Pulmonary artery endothelial cell (primary cell): ENCODE data around the gene TPSG1. TPM values are rescaled to one million over a fixed set of nuclear protein-coding genes. Genes with fewer than 3 reads are reported as not detected.

Experiments
- DNase-seq: peaks from one replicate; pipeline ENCODE4 v3.0.0-alpha.2; 2011; ENCODE audit warnings: low read depth, low spot score
- total RNA-seq: library from RNA; depleted of rRNA; stranded (reverse); fragments of >200 nt; gene quantifications from 2 replicates; pipeline ENCODE4 v1.2.3, GENCODE V29; 2014

Gene TPSG1
- total RNA-seq, 1 donor from 2014 or later = not detected

DNA sequence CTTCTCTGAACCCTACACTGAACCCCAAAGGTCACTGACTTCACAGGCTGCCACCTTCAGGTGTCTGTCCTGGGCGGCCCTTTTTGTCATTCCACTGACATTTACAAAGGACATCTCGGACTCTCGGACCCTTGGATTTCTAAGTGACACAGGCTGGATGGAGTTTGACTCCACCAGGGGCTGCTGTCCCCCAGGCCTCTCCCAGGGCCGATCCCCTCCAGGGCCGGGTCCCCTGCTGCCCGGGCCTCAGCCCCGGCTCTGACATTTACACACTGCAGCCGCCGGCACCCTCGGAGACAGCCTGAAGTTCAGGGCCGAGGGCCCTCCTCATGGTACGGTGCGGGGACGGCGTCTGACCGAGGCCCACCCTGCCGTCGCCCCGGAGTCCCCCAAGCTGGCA lies 48.0 kb downstream of the TPSG1 start:
- no peak for DNase-seq

DNA sequence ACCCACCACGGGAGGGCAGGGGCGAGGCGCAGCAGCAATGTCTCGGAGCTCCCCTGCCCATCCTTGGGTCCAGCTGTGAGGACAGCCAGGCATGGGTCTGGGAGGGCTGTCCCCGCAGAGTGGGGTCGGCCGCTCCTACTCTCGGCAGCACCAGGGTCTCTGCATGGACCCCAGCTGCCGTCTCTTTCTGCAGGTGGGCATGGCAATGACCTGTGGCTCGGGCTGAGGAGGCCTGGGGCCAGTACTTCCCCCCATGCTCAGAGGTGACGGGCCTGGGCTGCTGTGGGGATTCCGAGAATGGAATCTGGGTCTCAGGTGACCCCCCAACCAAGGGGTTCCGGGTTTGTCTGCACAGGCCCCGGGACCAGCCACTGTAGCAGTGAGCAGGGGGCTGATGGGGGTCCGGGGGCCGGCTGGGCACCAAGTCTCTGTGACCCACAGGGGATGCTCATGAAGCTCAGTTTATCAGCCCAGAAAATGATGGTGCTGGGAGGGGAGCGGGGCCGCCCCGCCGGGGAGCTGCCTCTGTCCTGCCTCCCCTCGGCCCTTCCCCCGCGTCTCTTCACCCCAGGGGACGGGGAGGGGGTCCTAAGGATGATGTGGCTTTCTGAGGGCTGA lies 48.7 kb downstream of the TPSG1 start:
- DNase-seq = no peak

DNA sequence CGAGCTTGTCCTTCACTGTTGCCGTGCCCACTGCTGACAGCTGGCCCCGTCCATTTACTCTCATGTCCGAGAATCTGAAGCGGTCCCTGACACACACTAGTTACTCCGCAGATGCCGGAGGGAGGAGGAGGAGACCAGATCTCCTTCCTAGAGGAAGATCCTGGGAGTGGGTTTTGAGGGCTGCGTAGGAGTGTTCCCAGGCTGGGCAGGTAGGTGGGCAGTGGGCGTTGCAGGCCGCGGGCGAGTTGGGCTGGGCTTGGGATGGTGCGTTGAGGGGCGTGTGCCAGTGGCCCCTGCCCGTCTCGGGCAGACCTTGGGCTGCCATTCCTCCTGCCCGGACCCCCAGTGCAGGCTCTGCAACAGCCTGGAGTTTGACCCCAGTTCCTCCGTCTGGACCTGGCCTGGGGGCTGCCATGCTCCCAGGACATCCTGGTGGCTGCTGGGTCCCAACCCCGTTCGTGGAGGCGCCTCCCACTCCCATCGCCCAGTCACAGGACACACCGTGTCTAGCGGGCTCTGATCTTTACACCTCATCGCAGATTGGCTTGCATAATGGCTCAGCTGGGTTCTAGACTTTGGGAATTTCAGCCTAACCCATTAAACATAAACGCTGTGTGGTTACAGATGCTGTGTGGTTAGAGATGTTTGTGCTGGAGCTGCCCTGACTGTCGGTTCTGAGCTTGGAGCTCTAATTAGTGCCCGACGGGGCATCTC lies 49.3 kb downstream of the TPSG1 start:
- no peak for DNase-seq

DNA sequence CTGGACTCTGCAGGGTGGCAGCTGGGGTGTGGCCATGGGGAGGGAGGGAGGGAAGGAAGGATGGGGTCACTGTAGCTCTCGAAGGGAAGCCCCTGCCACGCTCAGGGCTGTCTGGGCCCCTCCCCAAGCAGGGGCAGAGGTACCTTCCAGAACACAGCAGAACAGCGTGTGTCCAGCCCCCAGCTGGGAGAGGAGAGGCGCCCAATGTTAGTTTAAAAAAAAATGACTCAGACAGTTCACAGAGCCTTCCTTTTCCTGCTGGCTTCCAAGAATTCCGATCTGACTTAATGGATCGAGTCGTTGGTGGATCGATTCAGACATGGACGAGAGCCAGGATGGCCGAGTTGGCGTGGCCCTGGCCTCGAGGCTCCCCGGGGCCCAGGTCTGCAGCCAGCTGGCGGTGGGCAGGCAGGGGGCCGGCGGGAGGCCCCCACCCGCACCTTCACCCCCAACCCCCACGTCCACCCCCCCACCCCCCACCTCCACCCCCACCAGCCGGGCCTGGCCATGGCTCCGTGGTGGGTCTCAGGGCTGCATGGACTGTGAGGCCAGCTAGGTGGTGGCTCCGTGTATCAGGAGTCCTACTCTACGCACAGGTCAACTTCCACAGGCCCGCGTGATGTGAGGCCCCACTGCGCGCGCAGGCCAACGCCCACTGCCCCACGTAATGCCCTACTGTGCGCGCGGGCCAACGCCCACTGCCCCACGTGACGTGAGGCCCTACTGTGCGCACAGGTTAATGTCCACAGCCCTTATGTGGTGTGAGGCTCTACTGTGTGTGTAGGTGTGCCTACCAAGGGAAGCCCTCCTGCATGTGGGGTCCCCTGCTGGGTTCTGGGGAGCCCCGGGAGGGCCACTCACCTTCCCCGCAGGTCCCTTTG lies 50.4 kb downstream of the TPSG1 start:
- no peak for DNase-seq

DNA sequence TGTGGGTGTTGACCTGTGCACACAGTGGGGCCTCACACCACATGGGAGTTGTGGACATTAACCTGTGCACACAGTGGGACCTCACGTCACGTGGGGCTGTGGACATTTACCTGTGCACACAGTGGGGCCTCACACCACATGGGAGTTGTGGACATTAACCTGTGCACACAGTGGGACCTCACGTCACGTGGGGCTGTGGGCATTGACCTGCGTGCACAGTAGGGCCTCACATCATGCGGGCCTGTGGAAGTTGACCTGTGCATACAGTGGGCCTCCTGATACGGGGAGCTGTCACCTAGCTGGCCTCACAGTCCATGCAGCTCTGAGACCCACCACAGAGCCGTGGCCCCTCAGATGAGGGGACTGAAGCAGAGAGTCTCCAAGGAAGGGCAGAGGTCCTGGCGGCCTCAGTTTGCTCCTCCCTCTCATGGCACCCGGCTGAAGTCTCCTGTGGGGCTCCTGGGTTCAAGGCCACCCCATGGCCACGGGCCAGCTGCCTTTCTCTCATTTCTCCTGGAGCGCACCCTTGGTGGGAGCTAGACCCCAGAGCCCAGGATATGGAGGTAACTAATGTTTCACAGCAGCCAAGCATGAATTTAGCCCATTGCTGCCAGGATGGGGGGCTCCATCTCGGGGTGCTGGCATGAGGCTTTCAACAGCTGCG lies 51.1 kb downstream of the TPSG1 start:
- DNase-seq = no peak

DNA sequence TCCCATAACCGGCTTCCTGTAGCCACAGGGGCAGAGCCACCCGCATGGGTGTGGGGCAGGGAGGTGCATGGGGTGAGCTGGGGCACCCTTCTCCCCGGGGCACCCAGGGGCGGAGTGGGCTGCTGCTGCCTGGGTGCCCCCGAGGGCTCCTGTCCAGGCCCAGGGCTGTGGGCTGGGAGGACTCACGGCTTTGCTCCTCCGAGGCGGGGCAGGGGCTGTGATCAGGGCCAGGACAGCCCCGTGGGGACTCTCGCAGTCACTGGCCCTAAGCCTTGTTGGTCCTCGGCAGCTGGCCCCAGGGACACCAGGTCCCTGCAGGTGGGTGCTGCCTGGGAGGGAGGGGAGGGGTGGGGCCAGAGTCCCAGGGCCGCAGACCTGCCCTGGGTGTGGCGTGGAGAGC lies 52.4 kb downstream of the TPSG1 start:
- DNase-seq = no peak

DNA sequence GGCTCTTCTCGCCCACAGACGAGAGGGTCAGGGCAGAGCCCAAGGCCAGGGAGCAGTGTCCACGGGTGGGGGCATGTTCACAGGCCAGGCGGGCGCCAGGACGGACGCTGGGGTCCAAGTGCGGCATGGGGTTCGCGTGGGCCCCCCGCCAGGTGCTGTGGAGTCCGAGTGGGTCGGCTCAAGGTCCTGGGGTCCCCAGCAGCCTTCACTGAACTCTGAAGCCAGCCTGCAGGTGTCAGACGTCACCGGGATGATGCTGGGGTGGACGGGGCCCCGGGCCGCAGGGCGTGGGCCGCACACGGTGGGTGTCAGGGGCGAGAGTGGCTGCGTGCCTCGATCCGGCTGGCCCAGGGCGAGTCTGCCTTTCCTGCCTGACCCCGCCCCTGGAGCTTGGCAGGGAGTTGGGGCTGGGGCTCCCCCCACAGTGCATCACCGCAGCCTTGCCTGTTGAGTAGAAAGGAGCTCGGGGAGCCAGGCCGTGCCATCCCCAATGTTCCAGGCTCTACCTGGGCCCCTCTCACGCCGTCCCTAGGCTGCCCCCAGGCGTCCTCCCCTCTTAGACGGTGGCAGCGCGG lies 53.1 kb downstream of the TPSG1 start:
- DNase-seq = no peak

Other genes with a start within 250 kb of the TPSG1 start
- 0.25 and 0.99 TPM in 2 replicates for gene SOX8, start 243.5 kb downstream of the TPSG1 start, total RNA-seq
- gene SSTR5, start 152.5 kb downstream of the TPSG1 start, total RNA-seq = 0.07 TPM in 1 of 2 replicates, not detected in the other
- not detected in 2 replicates for gene C1QTNF8, start 129.0 kb downstream of the TPSG1 start, total RNA-seq
- gene CACNA1H, start 72.2 kb downstream of the TPSG1 start, total RNA-seq = 0.07 TPM in 1 of 2 replicates, not detected in the other
- not detected in 2 replicates for gene TPSB2, start 4.9 kb upstream of the TPSG1 start, total RNA-seq
- gene TPSAB1, start 15.4 kb upstream of the TPSG1 start, total RNA-seq = not detected in 2 replicates
- gene TPSD1, start 30.8 kb upstream of the TPSG1 start, total RNA-seq = not detected in 2 replicates
- gene UBE2I, start 84.4 kb upstream of the TPSG1 start, total RNA-seq = 59.1 and 88.7 TPM in 2 replicates
- gene BAIAP3, start 108.4 kb upstream of the TPSG1 start, total RNA-seq = 0.46 and 0.53 TPM in 2 replicates
- 90.7 and 93.8 TPM in 2 replicates for gene TSR3, start 126.6 kb upstream of the TPSG1 start, total RNA-seq
- 27.0 and 27.5 TPM in 2 replicates for gene GNPTG, start 126.7 kb upstream of the TPSG1 start, total RNA-seq
- gene UNKL, start 189.4 kb upstream of the TPSG1 start, total RNA-seq = 9.2 and 12.0 TPM in 2 replicates
- gene UQCC4, start 195.5 kb upstream of the TPSG1 start, total RNA-seq = 21.8 and 22.4 TPM in 2 replicates
- not detected in 2 replicates for gene PERCC1, start 205.8 kb upstream of the TPSG1 start, total RNA-seq
- 0.11 and 0.13 TPM in 2 replicates for gene CCDC154, start 219.3 kb upstream of the TPSG1 start, total RNA-seq
- 48.3 and 73.8 TPM in 2 replicates for gene CLCN7, start 249.8 kb upstream of the TPSG1 start, total RNA-seq